Measurements from ENCODE around the gene OGFOD2. TPM values are rescaled to one million over a fixed set of nuclear protein-coding genes. Genes with fewer than 3 reads are reported as not detected.

The OGFOD2 gene
- polyA plus RNA-seq, 1 donor (not counting 4 experiments of a cell fraction or from before 2014, with no cell fraction given), result 6.9 TPM

DNA sequence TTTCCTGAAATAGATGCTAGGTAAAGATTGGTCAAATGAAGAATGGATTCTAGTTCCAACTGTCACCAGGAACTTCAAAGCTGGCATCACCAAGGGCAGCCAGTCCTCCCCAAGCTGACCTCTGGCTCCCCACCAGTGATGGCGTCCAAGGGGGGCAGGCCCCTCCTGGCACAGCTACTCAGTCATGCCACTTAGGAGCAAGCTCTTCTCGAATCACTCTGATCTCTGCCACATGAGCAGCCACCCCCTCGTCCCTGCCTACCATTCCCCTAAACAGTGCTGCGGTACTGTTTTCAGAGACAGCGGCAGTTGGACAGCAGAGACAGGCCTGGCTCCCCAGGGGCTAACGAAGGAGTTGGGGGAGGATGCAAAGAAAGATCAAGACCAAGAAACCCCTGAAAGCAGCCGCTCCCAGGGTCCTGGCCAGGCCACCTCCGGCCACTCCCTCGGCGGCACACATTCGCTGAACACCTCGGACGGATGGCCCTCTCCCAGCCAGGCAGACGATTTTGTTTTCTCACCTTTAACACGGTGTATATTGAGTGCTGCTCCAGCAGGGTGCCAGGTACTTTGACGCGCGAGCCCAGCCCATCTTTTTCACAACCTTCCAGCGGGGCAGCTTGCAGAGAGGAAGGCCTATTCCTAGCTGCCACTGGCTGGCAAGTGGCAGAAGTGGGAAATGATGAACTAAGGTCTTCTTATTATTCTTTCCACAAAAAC lies 52.8 kb downstream of the OGFOD2 start:
- no peaks in the 10 kb centered on the region for H3K9me1 ChIP-seq (ENCODE audit: control insufficient read depth, extremely low read depth, insufficient read depth, low read length)
- no peak for DNase-seq (ENCODE audit: low read depth, low spot score)
- dilution Hi-C loops (cut with MboI; ENCODE audit: extremely low pct_ligation_motif_present, low sequenced_read_pairs), result no loop called here
- no peaks in the 10 kb centered on the region for H4K20me1 ChIP-seq (ENCODE audit: control insufficient read depth, extremely low read depth, insufficient read depth, low read length)
- H3K27me3 ChIP-seq (ENCODE audit: control insufficient read depth, extremely low read depth, insufficient read depth, low read length), result no peaks in the 10 kb centered on the region
- no peak overlapping the region for H3K9ac ChIP-seq (ENCODE audit: control insufficient read depth, extremely low read depth, insufficient read depth, low read length)
- H3K4me2 ChIP-seq (ENCODE audit: control insufficient read depth, extremely low read depth, insufficient read depth, low read depth, low read length), result no peak overlapping the region
- FAIRE-seq, result no peak
- H3K79me2 ChIP-seq (ENCODE audit: control insufficient read depth, insufficient read depth, low read length), result no peaks in the 10 kb centered on the region
- no peak overlapping the region for H3K27ac ChIP-seq (ENCODE audit: control insufficient read depth, insufficient read depth, low read length)
- no peaks in the 10 kb centered on the region for H3K9me3 ChIP-seq (ENCODE audit: control insufficient read depth, low read depth, low read length)
- no peak overlapping the region for H2AFZ ChIP-seq (ENCODE audit: control insufficient read depth, low read length)
- no peak overlapping the region for H3K4me3 ChIP-seq (ENCODE audit: control insufficient read depth in 2 of 3, extremely low read depth in 1 of 3, insufficient read depth in 2 of 3, low read depth in 1 of 3, low read length in 3 of 3)
- peaks cover 5 to 6% of the 10 kb centered on the region in 2 experiments for H3K36me3 ChIP-seq (ENCODE audit: control insufficient read depth in 2 of 2, extremely low read depth in 1 of 2, insufficient read depth in 2 of 2, low read length in 2 of 2)
- H3K4me1 ChIP-seq (ENCODE audit: control insufficient read depth, extremely low read depth, insufficient read depth, low read length), result peaks cover 9% of the 10 kb centered on the region
- TF ChIP-seq EZH2 (IDR thresholded peaks at IDR 0.05; ENCODE audit: low read length), result no peak
- TF ChIP-seq, protein P1, sequence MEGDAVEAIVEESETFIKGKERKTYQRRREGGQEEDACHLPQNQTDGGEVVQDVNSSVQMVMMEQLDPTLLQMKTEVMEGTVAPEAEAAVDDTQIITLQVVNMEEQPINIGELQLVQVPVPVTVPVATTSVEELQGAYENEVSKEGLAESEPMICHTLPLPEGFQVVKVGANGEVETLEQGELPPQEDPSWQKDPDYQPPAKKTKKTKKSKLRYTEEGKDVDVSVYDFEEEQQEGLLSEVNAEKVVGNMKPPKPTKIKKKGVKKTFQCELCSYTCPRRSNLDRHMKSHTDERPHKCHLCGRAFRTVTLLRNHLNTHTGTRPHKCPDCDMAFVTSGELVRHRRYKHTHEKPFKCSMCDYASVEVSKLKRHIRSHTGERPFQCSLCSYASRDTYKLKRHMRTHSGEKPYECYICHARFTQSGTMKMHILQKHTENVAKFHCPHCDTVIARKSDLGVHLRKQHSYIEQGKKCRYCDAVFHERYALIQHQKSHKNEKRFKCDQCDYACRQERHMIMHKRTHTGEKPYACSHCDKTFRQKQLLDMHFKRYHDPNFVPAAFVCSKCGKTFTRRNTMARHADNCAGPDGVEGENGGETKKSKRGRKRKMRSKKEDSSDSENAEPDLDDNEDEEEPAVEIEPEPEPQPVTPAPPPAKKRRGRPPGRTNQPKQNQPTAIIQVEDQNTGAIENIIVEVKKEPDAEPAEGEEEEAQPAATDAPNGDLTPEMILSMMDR (optimal IDR thresholded peaks at IDR 0.05 in 1 of 3, IDR thresholded peaks at IDR 0.05 in 1 of 3, conservative IDR thresholded peaks at IDR 0.05 in 1 of 3; ENCODE audit: extremely low read depth in 1 of 3, insufficient read depth in 2 of 3, low read length in 3 of 3), result no peak

DNA sequence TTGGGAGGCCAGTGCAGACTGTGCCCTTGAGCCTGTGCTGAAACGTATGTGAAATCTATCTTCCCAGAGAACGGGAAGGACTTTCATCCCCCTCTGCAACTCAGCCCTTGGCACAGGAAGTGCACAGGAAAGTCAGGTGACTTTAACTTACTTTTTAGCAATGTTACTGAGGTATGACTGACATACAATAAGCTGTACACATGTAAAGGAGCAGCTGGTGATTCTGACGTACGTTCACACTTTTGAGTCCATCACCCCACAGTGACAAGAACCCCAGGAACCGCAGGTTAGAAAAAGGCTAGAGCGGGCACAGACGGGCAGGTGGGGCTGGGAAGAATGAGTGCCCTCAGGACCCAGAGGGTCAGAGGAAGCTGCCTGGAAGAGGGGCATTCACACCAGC lies 53.4 kb downstream of the OGFOD2 start:
- no peak overlapping the region for H3K27ac ChIP-seq (ENCODE audit: control insufficient read depth, insufficient read depth, low read length)
- dilution Hi-C loops (cut with MboI; ENCODE audit: extremely low pct_ligation_motif_present, low sequenced_read_pairs), result no loop called here
- H3K9ac ChIP-seq (ENCODE audit: control insufficient read depth, extremely low read depth, insufficient read depth, low read length), result no peak overlapping the region
- peaks cover 6 to 10% of the 10 kb centered on the region in 2 experiments for H3K36me3 ChIP-seq (ENCODE audit: control insufficient read depth in 2 of 2, extremely low read depth in 1 of 2, insufficient read depth in 2 of 2, low read length in 2 of 2)
- H3K9me1 ChIP-seq (ENCODE audit: control insufficient read depth, extremely low read depth, insufficient read depth, low read length), result no peaks in the 10 kb centered on the region
- no peaks in the 10 kb centered on the region for H3K79me2 ChIP-seq (ENCODE audit: control insufficient read depth, insufficient read depth, low read length)
- no peak for TF ChIP-seq EZH2 (IDR thresholded peaks at IDR 0.05; ENCODE audit: low read length)
- TF ChIP-seq, protein P1 (optimal IDR thresholded peaks at IDR 0.05 in 1 of 3, IDR thresholded peaks at IDR 0.05 in 1 of 3, conservative IDR thresholded peaks at IDR 0.05 in 1 of 3; ENCODE audit: extremely low read depth in 1 of 3, insufficient read depth in 2 of 3, low read length in 3 of 3), result no peak
- no peak overlapping the region for H3K4me3 ChIP-seq (ENCODE audit: control insufficient read depth in 2 of 3, extremely low read depth in 1 of 3, insufficient read depth in 2 of 3, low read depth in 1 of 3, low read length in 3 of 3)
- H2AFZ ChIP-seq (ENCODE audit: control insufficient read depth, low read length), result no peak overlapping the region
- DNase-seq (ENCODE audit: low read depth, low spot score) (no peak), FAIRE-seq (no peak)
- no peak overlapping the region for H3K4me2 ChIP-seq (ENCODE audit: control insufficient read depth, extremely low read depth, insufficient read depth, low read depth, low read length)
- peaks cover 9% of the 10 kb centered on the region for H3K4me1 ChIP-seq (ENCODE audit: control insufficient read depth, extremely low read depth, insufficient read depth, low read length)
- H3K27me3 ChIP-seq (ENCODE audit: control insufficient read depth, extremely low read depth, insufficient read depth, low read length), result no peaks in the 10 kb centered on the region
- H4K20me1 ChIP-seq (ENCODE audit: control insufficient read depth, extremely low read depth, insufficient read depth, low read length), result no peaks in the 10 kb centered on the region
- H3K9me3 ChIP-seq (ENCODE audit: control insufficient read depth, low read depth, low read length), result no peaks in the 10 kb centered on the region
